ENCODE data around the gene PTGR1.

PTGR1 gene

GRCh38 chr9:111613436-111614040 lies 14.1 kb upstream of the PTGR1 start:
- no peak overlapping the region for H3K4me3 ChIP-seq (ENCODE audit: low read length)
- TF ChIP-seq, protein P1, sequence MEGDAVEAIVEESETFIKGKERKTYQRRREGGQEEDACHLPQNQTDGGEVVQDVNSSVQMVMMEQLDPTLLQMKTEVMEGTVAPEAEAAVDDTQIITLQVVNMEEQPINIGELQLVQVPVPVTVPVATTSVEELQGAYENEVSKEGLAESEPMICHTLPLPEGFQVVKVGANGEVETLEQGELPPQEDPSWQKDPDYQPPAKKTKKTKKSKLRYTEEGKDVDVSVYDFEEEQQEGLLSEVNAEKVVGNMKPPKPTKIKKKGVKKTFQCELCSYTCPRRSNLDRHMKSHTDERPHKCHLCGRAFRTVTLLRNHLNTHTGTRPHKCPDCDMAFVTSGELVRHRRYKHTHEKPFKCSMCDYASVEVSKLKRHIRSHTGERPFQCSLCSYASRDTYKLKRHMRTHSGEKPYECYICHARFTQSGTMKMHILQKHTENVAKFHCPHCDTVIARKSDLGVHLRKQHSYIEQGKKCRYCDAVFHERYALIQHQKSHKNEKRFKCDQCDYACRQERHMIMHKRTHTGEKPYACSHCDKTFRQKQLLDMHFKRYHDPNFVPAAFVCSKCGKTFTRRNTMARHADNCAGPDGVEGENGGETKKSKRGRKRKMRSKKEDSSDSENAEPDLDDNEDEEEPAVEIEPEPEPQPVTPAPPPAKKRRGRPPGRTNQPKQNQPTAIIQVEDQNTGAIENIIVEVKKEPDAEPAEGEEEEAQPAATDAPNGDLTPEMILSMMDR (conservative IDR thresholded peaks at IDR 0.05; ENCODE audit: low read length), result no peak
- no peak for DNase-seq (ENCODE audit: low read depth)

DNA sequence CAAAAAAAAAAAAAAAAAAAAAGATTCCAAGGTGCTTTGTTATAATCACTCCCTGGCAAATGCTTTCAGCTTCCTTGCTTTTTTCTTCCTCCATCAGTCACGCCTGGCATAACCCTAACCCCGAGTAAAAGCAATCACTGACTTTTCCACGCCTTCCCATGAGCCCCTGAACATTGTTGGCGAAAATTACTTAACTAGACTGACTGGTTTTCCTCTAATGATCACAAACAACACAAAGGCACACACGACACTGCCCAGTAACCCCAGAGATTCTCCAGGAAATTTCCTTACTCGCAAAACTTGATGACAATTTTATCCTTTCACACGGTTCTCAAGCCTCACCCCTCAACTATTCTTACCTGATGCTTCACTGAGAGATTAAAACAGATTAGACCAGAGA lies 11.4 kb upstream of the PTGR1 start:
- H3K4me3 ChIP-seq (ENCODE audit: low read length), result no peak overlapping the region
- DNase-seq (ENCODE audit: low read depth), result no peak
- TF ChIP-seq, protein P1 (conservative IDR thresholded peaks at IDR 0.05; ENCODE audit: low read length), result no peak

DNA sequence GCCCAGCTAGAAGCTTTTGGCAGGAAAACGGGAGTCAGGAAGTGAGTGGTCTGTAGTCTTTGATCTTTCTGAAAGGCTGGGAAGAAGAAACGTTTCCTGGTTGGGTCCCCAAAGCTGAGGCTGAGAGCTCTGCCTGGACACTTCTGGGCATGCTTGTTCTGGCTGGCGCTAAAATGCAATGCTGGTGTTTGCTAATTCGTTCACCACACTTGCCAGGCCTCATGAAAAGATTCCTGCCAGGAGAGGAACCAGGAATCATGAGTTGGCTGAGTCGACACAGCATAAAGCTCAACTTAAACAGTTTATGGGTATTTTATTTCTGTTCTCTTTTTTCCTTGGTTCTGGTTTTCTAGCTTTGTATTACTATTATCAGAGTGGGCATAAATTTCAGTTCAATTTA lies 10.7 kb upstream of the PTGR1 start:
- TF ChIP-seq, protein P1 (conservative IDR thresholded peaks at IDR 0.05; ENCODE audit: low read length), result no peak
- no peak for DNase-seq (ENCODE audit: low read depth)
- no peak overlapping the region for H3K4me3 ChIP-seq (ENCODE audit: low read length)

DNA sequence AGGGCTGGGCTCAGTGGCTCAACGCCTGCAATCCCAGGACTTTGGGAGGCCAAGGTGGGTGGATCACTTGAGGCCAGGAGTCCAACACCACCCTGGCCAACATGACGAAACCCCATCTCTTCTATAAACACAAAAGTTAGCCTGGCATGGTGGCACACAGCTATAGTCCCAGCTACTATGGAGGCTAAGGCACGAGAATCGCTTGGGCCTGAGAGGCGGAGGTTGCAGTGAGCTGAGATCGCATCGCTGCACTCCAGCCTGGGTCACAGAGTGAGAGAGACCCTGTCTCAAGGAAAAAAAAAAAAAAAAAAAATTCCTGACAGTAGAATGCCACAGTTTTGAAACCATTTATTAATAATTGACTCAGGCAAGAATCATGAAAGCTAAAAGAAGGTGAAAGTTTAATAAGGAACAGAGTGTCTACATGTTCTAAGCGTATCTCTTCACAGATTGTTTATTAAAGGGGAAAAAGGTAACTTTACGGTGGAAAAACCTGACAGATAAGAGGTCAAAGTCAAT lies 5.7 kb upstream of the PTGR1 start:
- no peak overlapping the region for H3K4me3 ChIP-seq (ENCODE audit: low read length)
- DNase-seq (ENCODE audit: low read depth), result no peak
- TF ChIP-seq, protein P1 (conservative IDR thresholded peaks at IDR 0.05; ENCODE audit: low read length), result no peak

- TF ChIP-seq, protein P1 (conservative IDR thresholded peaks at IDR 0.05; ENCODE audit: low read length), result no peak
These were observed 4.7 kb upstream of the PTGR1 start for GRCh38 chr9:111604054-111604615.

DNA sequence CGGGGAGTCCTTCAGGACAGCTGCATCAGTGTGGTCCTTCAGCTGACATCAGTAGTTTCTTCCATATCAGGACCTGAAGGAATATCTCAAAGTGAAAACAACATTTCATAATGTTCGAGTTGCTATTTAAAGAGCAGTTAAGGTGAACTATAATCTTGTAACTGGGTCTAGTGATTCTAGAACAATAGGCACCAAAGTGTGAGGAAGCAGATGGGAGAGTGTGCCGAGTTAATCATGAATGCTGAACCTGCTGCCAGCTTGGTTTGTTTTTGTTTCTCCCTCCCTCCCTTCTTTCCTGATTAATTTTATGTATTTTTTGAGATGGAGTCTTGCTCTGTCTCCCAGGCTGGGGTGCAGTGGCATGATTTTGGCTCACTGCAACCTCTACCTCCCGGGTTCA lies 3.6 kb upstream of the PTGR1 start:
- TF ChIP-seq, protein P1 (conservative IDR thresholded peaks at IDR 0.05; ENCODE audit: low read length), result no peak
- DNase-seq (ENCODE audit: low read depth), result no peak
- no peak overlapping the region for H3K4me3 ChIP-seq (ENCODE audit: low read length)

More at GRCh38 chr9:111604054-111604615, 4.7 kb upstream of the PTGR1 start:
- H3K4me3 ChIP-seq (ENCODE audit: low read length), result no peak overlapping the region
- no peak for DNase-seq (ENCODE audit: low read depth)

All from AG10803 (cell line).